ENCODE results near the gene LSM12.

DNA sequence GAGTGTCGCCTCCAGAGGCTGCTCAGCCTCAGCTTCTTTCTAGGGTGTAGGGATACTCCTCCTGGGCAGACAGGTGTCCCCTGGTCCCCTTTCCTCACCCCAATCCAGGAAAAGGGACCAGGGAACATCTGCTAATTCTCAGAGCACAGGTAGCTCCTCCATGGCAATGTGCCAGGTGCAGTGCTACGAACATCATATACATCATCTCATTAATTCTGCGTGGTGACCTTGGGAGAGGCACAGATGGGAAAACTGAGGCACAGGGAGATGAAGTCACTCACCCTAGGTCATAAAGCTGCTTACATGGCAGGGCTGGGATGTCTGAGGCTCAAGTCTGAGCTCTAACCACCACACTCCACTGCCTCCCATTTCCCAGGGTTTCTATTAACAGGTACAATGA lies 45.3 kb upstream of the LSM12 start:
- TF ChIP-seq, protein P1, sequence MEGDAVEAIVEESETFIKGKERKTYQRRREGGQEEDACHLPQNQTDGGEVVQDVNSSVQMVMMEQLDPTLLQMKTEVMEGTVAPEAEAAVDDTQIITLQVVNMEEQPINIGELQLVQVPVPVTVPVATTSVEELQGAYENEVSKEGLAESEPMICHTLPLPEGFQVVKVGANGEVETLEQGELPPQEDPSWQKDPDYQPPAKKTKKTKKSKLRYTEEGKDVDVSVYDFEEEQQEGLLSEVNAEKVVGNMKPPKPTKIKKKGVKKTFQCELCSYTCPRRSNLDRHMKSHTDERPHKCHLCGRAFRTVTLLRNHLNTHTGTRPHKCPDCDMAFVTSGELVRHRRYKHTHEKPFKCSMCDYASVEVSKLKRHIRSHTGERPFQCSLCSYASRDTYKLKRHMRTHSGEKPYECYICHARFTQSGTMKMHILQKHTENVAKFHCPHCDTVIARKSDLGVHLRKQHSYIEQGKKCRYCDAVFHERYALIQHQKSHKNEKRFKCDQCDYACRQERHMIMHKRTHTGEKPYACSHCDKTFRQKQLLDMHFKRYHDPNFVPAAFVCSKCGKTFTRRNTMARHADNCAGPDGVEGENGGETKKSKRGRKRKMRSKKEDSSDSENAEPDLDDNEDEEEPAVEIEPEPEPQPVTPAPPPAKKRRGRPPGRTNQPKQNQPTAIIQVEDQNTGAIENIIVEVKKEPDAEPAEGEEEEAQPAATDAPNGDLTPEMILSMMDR (IDR thresholded peaks at IDR 0.05), result no peak
- TF ChIP-seq POLR2A (IDR thresholded peaks at IDR 0.05), result no peak

Data from thyroid gland (tissue), 4 donors.